A549 (cell line): ENCODE measurements around the gene MAP3K15.

ENCODE experiments used
- CTCF ChIP-seq: fragments of >200 bp; sonication (Bioruptor Twin); formaldehyde crosslinking; IDR thresholded peaks from 3 replicates; pipeline ENCODE4 v1.5.1; 2016
- EHMT2 ChIP-seq: fragments of 200-600 bp; sonication (generic); IDR thresholded peaks from 2 replicates; pipeline ENCODE4 v1.6.1; 2016; ENCODE audit warnings: antibody characterized with exemption, low read depth, mild to moderate bottlenecking, moderate library complexity
- EP300 ChIP-seq, 2 experiments: fragments of >200 bp; sonication (Bioruptor Twin); formaldehyde crosslinking; IDR thresholded peaks; 2 replicates in 1 of 2; 3 replicates in 1 of 2; pipeline ENCODE4 v1.6.1; 2016 to 2017
- POLR2A ChIP-seq: IDR thresholded peaks from 2 replicates; pipeline ENCODE4 v1.6.1; 2012; ENCODE audit warnings: mild to moderate bottlenecking, low read length
- RCOR1 ChIP-seq: fragments of 150-350 bp; IDR thresholded peaks from 2 replicates; pipeline ENCODE4 v1.6.1; 2014; ENCODE audit warnings: antibody characterized with exemption, low read length, low read depth
- REST ChIP-seq: fragments of 200-600 bp; sonication (generic); IDR thresholded peaks from 2 replicates; pipeline ENCODE4 v1.6.1; 2016; ENCODE audit warnings: antibody characterized with exemption, mild to moderate bottlenecking, moderate library complexity
- ZC3H11A ChIP-seq: fragments of 450-650 bp; IDR thresholded peaks from 2 replicates; pipeline ENCODE4 v1.6.1; 2014; ENCODE audit warnings: antibody characterized with exemption, mild to moderate bottlenecking

GRCh38 chrX:19344661-19345060 lies 170.6 kb downstream of the MAP3K15 start:
- TF ChIP-seq REST (no peak), ZC3H11A (no peak), POLR2A (no peak), CTCF (no peak), EP300 (IDR thresholded peaks at IDR 0.05) (no peak), RCOR1 (no peak), EHMT2 (no peak)
